Spleen (tissue), 7 donors: ENCODE data around the gene EML2.

ENCODE experiments used
- POLR2A ChIP-seq, 3 donors: fragments of 450-650 bp; IDR thresholded peaks; one replicate each; pipeline ENCODE4 v1.5.1; 2017; ENCODE audit warnings: antibody characterized with exemption in 3 of 3, mild to moderate bottlenecking in 1 of 3
- TF ChIP-seq, protein P1 (sequence below), 11 experiments: fragments of 200-600 bp in 7 of 11; fragments of 450-650 bp in 4 of 11; sonication (generic) in 4 of 11; IDR thresholded peaks in 8 of 11; conservative IDR thresholded peaks in 3 of 11; 1 replicate in 7 of 11; 2 replicates in 4 of 11; pipeline versions ENCODE4 v1.4.0 to v1.8.0; 2016 to 2021; ENCODE audit warnings: antibody characterized with exemption in 11 of 11, inconsistent platforms in 4 of 11, mild to moderate bottlenecking in 1 of 11
- donor health status: DM: no; HTN: no; CAD: no; lungs with moderate emphysema.
- donor health status: DM: no; HTN: no; CAD: no.
- donor health status: DM: no; HTN: no; CAD: no.

DNA sequence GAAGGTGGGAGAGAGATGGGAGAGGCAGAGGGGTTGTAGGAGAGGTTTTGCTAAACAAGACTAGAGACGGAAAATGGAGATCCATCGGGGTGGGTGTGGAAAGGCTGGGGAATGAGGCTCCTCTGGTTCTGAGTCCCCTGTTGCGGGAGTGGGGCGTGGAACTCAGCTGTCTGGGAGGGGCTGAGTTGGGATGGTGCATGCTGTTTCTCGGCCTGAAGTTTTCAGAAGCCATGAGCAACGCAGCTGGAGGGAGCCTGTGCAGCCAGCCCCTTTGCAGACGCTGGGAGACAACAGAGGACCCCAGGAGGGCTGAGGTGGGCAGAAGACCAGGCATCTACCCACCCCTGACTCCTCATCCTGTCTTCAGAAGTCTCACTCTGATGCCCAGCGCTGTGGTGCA lies 21.4 kb upstream of the EML2 start:
- TF ChIP-seq, protein P1, sequence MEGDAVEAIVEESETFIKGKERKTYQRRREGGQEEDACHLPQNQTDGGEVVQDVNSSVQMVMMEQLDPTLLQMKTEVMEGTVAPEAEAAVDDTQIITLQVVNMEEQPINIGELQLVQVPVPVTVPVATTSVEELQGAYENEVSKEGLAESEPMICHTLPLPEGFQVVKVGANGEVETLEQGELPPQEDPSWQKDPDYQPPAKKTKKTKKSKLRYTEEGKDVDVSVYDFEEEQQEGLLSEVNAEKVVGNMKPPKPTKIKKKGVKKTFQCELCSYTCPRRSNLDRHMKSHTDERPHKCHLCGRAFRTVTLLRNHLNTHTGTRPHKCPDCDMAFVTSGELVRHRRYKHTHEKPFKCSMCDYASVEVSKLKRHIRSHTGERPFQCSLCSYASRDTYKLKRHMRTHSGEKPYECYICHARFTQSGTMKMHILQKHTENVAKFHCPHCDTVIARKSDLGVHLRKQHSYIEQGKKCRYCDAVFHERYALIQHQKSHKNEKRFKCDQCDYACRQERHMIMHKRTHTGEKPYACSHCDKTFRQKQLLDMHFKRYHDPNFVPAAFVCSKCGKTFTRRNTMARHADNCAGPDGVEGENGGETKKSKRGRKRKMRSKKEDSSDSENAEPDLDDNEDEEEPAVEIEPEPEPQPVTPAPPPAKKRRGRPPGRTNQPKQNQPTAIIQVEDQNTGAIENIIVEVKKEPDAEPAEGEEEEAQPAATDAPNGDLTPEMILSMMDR (IDR thresholded peaks at IDR 0.05 in 8 of 11, conservative IDR thresholded peaks at IDR 0.05 in 3 of 11), result no peak
- no peak for TF ChIP-seq POLR2A (IDR thresholded peaks at IDR 0.05)
